ENCODE results near the gene FNDC7.
"Not testable (repeated sequence)": the region's sequence is repeated elsewhere in the genome, so short reads cannot be mapped to it uniquely, and the experiment has no call there.

GRCh38 chr1:108781575-108781944, 68.9 kb downstream of the FNDC7 start:
- not testable (repeated sequence) for TF ChIP-seq CTCF (IDR thresholded peaks at IDR 0.05; ENCODE audit: insufficient read depth, low read length); REST (IDR thresholded peaks at IDR 0.05; ENCODE audit: insufficient replicate concordance, low read depth)

Measured in HL-60 (cell line).